GM21526 (cell line): ENCODE data around the gene BCAT1.

Experiments
- ATAC-seq: cut with Tn5 transposase; IDR thresholded peaks from one replicate; pipeline ENCODE4 v1.9.1; 2021; ENCODE audit warnings: moderate library complexity; ENCODE audit not compliant: unreplicated experiment, low FRiP score

Gene BCAT1

DNA sequence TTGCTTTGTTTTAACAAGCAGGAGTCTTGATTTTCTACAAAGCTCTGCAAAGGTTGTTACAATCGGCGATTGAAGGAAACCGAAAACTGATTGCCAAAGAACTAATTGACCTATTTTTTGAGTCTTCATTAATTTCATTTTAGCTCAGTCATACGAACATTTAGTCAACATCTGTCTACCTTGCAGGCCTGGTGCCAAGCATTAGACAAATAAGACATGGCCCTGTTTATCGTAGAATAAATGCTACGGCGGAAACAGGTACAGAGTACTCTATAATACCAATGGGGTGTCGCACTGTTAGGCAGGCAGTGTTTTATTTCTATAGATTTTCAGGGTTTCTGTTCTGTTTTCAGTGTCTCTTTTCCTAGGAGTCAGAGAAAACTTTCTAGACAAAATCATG is 171.5 kb downstream of the BCAT1 start:
- no peak for ATAC-seq

DNA sequence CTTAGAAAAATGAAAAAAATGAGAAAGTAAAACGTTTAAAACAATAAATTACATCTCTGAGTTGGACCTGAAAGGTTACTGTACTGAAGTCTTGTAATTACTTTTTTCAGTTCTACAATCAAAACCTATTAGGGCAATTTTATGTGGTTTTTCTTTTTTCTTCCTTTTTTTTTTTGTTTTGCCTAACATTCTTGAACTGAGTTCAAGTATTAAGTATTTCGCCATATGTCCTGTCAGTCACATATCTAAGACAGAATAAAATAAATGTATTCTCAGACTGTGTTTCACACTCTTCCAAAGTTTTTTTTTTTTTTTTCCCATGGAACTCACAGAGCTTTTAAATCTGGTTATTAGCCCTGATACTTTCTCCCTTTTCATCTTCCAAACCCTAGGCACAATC is 172.0 kb downstream of the BCAT1 start:
- ATAC-seq: no peak

DNA sequence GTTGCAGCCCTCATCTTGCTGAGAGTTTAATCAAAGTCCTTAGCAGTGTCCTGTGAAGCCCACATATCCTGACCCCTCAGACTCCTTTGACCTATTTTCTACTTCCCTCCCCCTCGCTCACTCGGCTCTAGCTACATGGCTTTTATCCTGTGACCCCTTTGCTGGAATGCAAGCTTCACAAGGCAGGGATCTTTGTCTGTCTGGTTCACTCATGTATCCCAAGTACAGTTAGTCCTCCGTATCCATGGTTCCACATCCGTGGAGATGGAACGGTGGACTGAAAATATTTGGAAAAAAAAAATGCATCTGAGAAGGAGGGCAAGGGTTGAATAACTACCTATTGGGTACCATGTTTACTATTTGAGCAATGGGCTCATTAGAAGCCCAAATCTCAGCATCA is 173.8 kb downstream of the BCAT1 start:
- ATAC-seq: no peak

DNA sequence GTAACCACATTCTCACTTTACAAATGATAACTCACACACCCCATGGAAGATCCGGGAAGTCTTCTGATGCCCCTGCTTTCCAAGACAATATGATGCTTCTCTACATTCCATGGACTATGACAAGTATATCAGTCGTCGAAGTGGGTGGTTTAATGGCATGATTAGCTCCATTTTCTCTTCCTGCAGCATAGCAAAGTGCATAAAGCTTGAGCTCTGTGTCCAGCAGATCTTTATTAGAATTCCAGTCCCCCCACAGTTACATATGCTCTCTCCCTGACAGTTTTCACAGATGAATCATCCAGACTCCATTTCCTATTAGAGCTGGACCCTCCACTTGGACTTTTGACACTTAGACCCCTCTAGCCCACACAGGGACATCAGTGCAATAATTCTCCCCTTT is 174.9 kb downstream of the BCAT1 start:
- ATAC-seq: no peak

DNA sequence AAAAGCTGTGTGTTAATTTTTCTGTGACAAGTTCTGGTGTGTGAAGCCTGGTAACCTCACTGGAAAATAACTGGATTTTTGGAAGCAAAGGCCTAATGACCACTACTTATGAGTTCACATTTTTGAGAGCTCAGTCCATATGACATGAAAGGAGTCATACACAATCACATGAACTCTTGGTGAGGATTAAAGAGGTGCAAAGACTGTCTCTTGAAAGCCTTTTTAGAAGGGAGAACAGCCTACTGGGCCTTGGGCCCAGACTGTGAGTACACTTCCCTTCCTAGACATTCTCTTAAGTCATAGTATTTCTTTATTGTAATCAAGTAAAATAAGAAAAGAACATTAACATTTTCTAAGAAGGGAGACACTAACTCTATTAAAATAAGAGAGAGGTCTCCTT is 176.1 kb downstream of the BCAT1 start:
- no peak for ATAC-seq

DNA sequence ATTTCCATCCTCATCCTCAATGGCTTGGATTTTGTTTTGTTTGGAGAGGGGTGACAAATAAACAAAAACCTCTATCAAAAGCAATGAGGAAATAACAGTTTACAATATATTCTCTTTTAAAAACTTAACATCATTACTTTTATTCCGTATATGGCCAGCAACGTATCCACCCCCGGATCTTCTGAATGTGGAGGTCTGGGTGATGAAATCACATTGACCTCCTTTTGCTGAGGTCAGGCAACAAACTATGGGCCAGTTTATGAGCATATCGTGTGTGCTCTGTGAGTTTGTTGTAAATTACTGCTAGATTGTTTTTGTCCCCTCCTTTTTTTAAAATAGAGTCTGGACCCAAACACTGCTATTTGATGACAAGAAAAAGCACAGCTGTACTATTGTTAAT is 178.1 kb downstream of the BCAT1 start:
- ATAC-seq: no peak

DNA sequence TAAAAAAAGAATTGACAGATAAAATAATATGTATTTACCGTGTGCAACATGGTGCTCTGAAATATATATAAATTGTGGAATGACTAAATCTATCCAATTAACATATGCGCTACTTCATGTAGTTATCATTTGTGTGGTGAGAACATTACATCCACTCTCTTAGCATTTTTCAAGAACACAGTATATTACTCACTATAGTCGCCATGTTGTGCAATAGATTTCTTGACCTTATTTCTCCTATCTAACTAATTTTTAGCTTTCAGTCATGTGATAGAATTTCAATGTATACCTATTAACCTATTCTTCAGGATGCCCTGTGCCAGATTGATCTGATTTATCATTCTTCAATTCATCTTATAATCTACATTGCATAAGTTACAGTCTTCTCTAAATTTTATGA is 178.6 kb downstream of the BCAT1 start:
- no peak for ATAC-seq

DNA sequence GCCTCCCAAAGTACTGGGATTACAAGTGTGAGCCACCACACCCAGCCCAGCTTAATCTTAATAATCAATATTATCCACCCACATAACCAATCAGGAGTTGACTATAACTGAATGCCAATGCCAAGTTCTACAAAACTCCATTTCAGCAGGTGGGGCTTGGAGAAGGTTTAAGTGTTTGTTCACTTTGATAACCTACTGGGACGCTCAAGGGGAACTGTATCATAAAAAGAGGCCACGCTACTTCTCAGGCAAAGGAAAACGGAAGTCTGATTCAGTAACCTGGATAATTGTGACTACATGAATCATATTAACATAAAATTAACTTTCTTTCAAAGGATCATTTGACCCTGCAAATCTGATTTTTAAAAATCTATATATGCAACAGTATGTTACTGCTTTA is 179.2 kb downstream of the BCAT1 start:
- ATAC-seq: no peak

DNA sequence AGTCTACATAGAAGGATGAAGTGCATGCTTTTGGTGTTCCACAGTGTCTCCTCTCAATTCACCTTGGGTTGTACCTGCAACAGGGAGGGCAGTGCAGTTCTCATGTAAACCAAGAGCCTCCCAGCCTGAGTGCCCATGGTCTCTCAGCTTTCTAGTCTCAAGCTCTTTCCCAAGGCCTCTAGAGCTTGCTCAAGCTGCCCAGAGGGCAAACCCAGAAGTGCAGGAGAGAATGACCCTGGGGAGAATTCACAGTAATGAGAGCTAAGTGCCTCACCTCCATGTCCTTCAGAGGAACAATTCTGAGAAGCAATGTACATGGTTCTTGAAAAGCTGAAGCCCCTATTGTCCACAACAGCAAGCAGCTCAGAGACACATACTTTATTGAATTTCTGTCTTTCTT is 180.5 kb downstream of the BCAT1 start:
- ATAC-seq: no peak

DNA sequence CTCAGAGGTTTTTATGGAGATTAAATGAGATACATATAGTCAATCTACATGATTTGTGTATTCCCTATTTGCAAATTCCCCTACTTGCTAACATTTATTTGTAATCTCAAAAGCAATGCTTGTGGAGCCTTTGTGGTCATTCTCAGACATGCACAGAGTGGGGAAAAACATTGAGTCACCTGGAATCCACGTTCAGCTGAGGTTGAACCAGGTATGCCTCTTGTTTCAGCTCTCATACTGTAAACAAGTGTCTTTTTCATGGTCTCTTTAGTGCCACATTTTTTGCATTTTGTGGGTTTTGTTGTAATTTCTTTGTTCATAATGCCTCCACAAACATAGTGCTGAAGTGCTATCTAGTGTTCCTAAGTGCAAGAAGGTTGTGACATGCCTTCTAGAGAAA is 181.9 kb downstream of the BCAT1 start:
- ATAC-seq: no peak

DNA sequence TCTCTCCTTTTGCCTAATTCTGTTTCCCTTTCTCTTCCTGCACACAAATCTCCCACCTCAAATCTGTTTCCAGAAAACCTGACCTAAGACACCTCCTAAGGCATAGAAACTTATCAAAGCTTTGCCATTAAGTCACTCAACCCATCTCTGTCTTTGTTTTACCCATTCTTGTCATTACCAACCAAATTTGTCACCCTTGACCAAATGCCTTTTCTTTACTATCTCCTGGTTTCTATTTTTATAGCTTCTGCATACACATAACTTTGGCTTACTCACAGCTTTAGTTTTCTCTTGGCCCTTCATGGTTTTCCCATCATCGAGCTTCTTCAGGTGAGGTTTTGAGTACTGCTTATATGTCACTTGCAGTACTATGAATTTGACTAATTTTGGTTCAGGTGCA is 184.2 kb downstream of the BCAT1 start:
- no peak for ATAC-seq

DNA sequence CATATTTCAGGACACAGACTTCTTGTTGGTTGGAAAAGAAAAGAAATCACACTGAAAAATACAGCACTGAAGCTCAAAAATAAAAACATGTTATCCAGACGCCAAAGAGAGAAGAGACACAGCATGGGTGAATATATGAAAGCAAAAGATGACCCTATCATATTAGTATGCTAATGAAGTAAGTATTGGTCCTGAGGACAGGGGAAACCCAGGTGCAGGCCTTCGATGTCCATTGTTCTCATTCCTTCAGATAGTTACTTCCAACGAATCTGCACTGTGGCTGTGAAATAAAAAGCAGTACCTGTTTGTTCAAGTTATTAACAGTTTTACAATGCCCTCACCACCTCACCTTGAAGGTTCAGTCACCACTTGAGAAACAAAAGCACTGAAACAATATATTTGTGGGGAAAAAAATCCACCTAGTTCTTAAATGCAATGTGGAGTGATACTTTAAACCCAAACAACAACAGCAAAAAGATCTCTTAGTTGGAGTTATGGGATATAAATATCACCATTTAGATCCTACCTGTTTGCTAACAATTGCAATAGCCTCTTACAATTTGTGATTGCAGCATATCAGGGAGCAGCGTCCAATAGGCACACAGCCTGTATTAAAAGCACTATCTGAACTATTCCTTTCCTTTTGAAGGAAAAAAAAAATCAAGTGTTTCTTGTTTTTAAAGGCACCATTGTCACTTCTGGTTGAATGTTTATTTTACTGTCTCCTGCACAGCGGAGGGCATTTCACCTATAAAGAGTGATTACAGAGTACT is 188.1 kb downstream of the BCAT1 start:
- ATAC-seq: no peak

DNA sequence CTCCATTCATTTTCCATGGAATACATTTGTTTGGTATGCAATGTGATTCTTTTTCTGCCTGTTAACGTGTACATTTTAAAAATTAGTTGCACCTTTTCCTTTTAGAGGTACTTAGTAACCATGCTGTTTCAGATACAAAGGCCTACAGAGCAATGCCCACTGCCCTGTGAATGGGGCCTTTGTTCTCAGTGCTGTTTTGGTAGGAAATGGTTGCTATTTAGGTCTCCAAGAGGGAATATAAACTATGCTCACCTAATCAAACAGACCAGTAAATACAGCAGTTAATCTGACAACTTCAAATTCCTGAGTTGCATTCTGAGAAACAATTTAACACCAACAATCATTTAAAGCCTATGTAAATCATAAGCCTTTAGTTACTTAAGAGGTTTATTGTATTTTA is 188.7 kb downstream of the BCAT1 start:
- no peak for ATAC-seq
